ENCODE measurements around the gene GSS. TPM values are rescaled to one million over a fixed set of nuclear protein-coding genes. Genes with fewer than 3 reads are reported as not detected.

GSS gene
- total and polyA plus RNA-seq, 2 of the 8 experiments (the other 6 are each of a cell fraction or from before 2014, with no cell fraction given), result 34.6 to 43.2 TPM

- TF ChIP-seq JUN (IDR thresholded peaks at IDR 0.05; ENCODE audit: low read depth, low read length) (no peak), KDM1A (IDR thresholded peaks at IDR 0.05; ENCODE audit: borderline replicate concordance, low read length) (no peak)
Observed at GRCh38 chr20:34984756-34985261, 29.2 kb upstream of the GSS start (continued).

Measured in H1 (cell line).